HepG2 (cell line): Measurements from ENCODE around the gene EXOC6B. TPM values are rescaled to one million over a fixed set of nuclear protein-coding genes. Genes with fewer than 3 reads are reported as not detected.

Source experiments
- ATAC-seq: fragments of 200-7000 bp; cut with Tn5 transposase; 3 replicates; pipeline ENCODE4 v1.9.1; 2020; ENCODE audit warnings: mild to moderate bottlenecking, moderate library complexity
- BruUV-seq: library from RNA; stranded (reverse); fragments of 400-500 nt; replicated peaks from 2 replicates; lab custom pipeline; 2021; lab: Mats Ljungman, UMichigan
- CTCF ChIA-PET: fragments of 300-600 bp; formaldehyde crosslinking; extraction: SDS; loops from one replicate; lab custom pipeline; 2021; ENCODE audit warnings: low total read pairs, inconsistent platforms, low intra/inter-chr PET ratio; lab: Yijun Ruan, JAX
- POLR2A ChIA-PET: fragments of 350-600 bp; sonication (Branson Sonifier 250); formaldehyde crosslinking; loops from one replicate; lab custom pipeline; 2020; ENCODE audit warnings: antibody characterized with exemption, inconsistent platforms; lab: Yijun Ruan, JAX
- DNase-seq: peaks from one replicate; pipeline ENCODE4 v3.0.0-alpha.2; 2015; ENCODE audit warnings: low spot score
- FAIRE-seq: peaks from 3 replicates; lab custom pipeline; 2011; peaks lifted over from hg19 to GRCh38; lab: Jason Lieb, UNC
- H2AFZ ChIP-seq: one replicate; pipeline ENCODE4 v1.6.1; 2011; ENCODE audit warnings: low read length, inconsistent platforms
- H3K27ac ChIP-seq: fragments of 300-600 bp; 3 replicates; pipeline ENCODE4 v1.8.0; 2011; ENCODE audit warnings: mixed run types, mild to moderate bottlenecking, mixed read lengths, low read length, inconsistent platforms; ENCODE audit not compliant: insufficient read depth; ENCODE audit errors: extremely low read length
- H3K27me3 ChIP-seq, 2 experiments: fragments of 200-600 bp in 1 of 2; 2 replicates in 1 of 2; 3 replicates in 1 of 2; pipeline versions ENCODE4 v1.6.0 to v1.8.0; 2011; ENCODE audit warnings: low read length in 2 of 2, mild to moderate bottlenecking in 2 of 2, moderate library complexity in 2 of 2, inconsistent platforms in 1 of 2; ENCODE audit not compliant: insufficient read depth in 2 of 2, control insufficient read depth in 1 of 2
- H3K36me3 ChIP-seq, 2 experiments: fragments of 200-600 bp in 1 of 2; replicated peaks in 1 of 2; 2 replicates in 1 of 2; 3 replicates in 1 of 2; pipeline versions ENCODE4 v1.5.1 to v1.8.0; 2011; ENCODE audit warnings: low read length in 2 of 2, inconsistent platforms in 1 of 2; ENCODE audit not compliant: insufficient read depth in 2 of 2, control insufficient read depth in 1 of 2
- H3K4me1 ChIP-seq: 2 replicates; pipeline ENCODE4 v1.5.1; 2012; ENCODE audit warnings: low read length, inconsistent platforms; ENCODE audit not compliant: insufficient read depth
- H3K4me2 ChIP-seq: 2 replicates; pipeline ENCODE4 v1.6.0; 2011; ENCODE audit warnings: low read depth, low read length, inconsistent platforms
- H3K4me3 ChIP-seq, 3 experiments: fragments of 200-600 bp in 1 of 3; sonication (generic), shearing (Covaris generic) in 1 of 3; replicated peaks in 1 of 3; 2 replicates each; pipeline ENCODE4 v1.5.1; 2011 to 2016; ENCODE audit warnings: low read length in 3 of 3, inconsistent platforms in 2 of 3, low read depth in 2 of 3, mild to moderate bottlenecking in 2 of 3, control low read depth in 1 of 3, mixed read lengths in 1 of 3; ENCODE audit not compliant: insufficient read depth in 1 of 3
- H3K79me2 ChIP-seq: one replicate; pipeline ENCODE4 v1.6.1; 2011; ENCODE audit warnings: low read length, inconsistent platforms; ENCODE audit not compliant: insufficient read depth
- H3K9ac ChIP-seq: 2 replicates; pipeline ENCODE4 v1.6.0; 2011; ENCODE audit warnings: mild to moderate bottlenecking, low read depth, low read length, inconsistent platforms; ENCODE audit not compliant: insufficient read depth
- H3K9me3 ChIP-seq: 2 replicates; pipeline ENCODE4 v1.5.1; 2012; ENCODE audit warnings: mild to moderate bottlenecking, low read length
- H4K20me1 ChIP-seq: 2 replicates; pipeline ENCODE4 v1.6.0; 2011; ENCODE audit warnings: inconsistent platforms, mild to moderate bottlenecking, low read length, moderate library complexity; ENCODE audit not compliant: insufficient read depth
- GATAD1 ChIP-seq: IDR thresholded peaks from 2 replicates; pipeline ENCODE4 v1.6.1; 2016; ENCODE audit warnings: missing genetic modification reagents, missing compliant biosample characterization
- JUND ChIP-seq: sonication (generic); formaldehyde crosslinking; IDR thresholded peaks from 2 replicates; pipeline ENCODE4 v1.8.0; 2022; ENCODE audit warnings: mild to moderate bottlenecking, missing genetic modification reagents
- MAFF ChIP-seq: IDR thresholded peaks from 2 replicates; pipeline ENCODE4 v1.6.1; 2011; ENCODE audit warnings: low read depth, low read length, improper control_type of control experiment
- MAFK ChIP-seq, 2 experiments: IDR thresholded peaks in 1 of 2; conservative IDR thresholded peaks in 1 of 2; 2 replicates each; pipeline ENCODE4 v1.6.1; 2011; ENCODE audit warnings: improper control_type of control experiment in 2 of 2, low read length in 2 of 2
- NCOA5 ChIP-seq: sonication (generic); formaldehyde crosslinking; IDR thresholded peaks from 2 replicates; pipeline ENCODE4 v1.4.0; 2020; ENCODE audit warnings: missing genetic modification reagents
- ONECUT2 ChIP-seq: sonication (generic); formaldehyde crosslinking; IDR thresholded peaks from 2 replicates; pipeline ENCODE4 v1.4.0; 2020; ENCODE audit warnings: missing genetic modification reagents
- SKIL ChIP-seq: sonication (generic); formaldehyde crosslinking; IDR thresholded peaks from 2 replicates; pipeline ENCODE4 v1.8.0; 2022; ENCODE audit warnings: missing genetic modification reagents, mild to moderate bottlenecking, moderate library complexity, borderline replicate concordance
- SP4 ChIP-seq: sonication (generic); formaldehyde crosslinking; IDR thresholded peaks from 2 replicates; pipeline ENCODE4 v1.8.1; 2023; ENCODE audit warnings: mild to moderate bottlenecking, missing genetic modification reagents
- ZNF605 ChIP-seq: sonication (generic); formaldehyde crosslinking; IDR thresholded peaks from 2 replicates; pipeline ENCODE4 v1.8.0; 2022; ENCODE audit warnings: mild to moderate bottlenecking, missing genetic modification reagents
- ZSCAN22 ChIP-seq: sonication (generic); formaldehyde crosslinking; IDR thresholded peaks from 2 replicates; pipeline ENCODE4 v1.4.0; 2020; ENCODE audit warnings: mild to moderate bottlenecking, missing genetic modification reagents
- whole genome bisulfite sequencing: methylation state at CpG from one replicate; pipeline ENCODE4 v1.1.6; 2017; ENCODE audit warnings: low lambda C conversion rate; 5-methylcytosine and 5-hydroxymethylcytosine counted together
- in situ Hi-C: cut with HindIII; loops from 2 replicates; pipeline ENCODE4 v1.10.0; 2017; ENCODE audit warnings: low pct_unique_long_range_greater_than_20kb; ENCODE audit not compliant: extremely low pct_ligation_motif_present
- intact Hi-C: fragments of 100-400 bp; cut with micrococcal nuclease; formaldehyde crosslinking; loops from one replicate; pipeline ENCODE4 v1.10.0; 2022; ENCODE audit not compliant: unreplicated experiment
- polyA plus RNA-seq, 8 experiments: library from polyadenylated mRNA; depleted of rRNA in 3 of 8; stranded (reverse) in 7 of 8; unstranded in 1 of 8; fragments of >200 nt; fragmentation: Illumina TruSeq in 4 of 8; extraction: Trizol in 4 of 8; gene quantifications; 2 replicates each; pipeline versions ENCODE4 v1.2.1 to v1.2.3, GENCODE V29; 2011 to 2016; ENCODE audit warnings: low read depth in 4 of 8, missing spikeins in 1 of 8, mixed read lengths in 1 of 8; ENCODE audit not compliant: insufficient read depth in 1 of 8
- total RNA-seq, 5 experiments: library from RNA; depleted of rRNA; stranded (reverse); fragments of >200 nt; fragmentation: Illumina TruSeq; extraction: Trizol; gene quantifications; 2 replicates each; pipeline ENCODE4 v1.2.3, GENCODE V29; 2016; ENCODE audit warnings: low read depth in 1 of 5

Gene EXOC6B
- total and polyA plus RNA-seq, 2 of the 13 experiments (the other 11 are each of a cell fraction or from before 2014, with no cell fraction given): 9.1 to 15.9 TPM

- in situ Hi-C loops: no loop called here
- 89% methylated on average over 1 of the region's 1 CpG for WGBS
- intact Hi-C loops: no loop called here
Measured at GRCh38 chr2:72254831-72255451, 570.9 kb downstream of the EXOC6B start.

More at GRCh38 chr2:72254831-72255451, 570.9 kb downstream of the EXOC6B start:
- ChIA-PET POLR2A (no interaction called here), CTCF (no interaction called here)
- no peak overlapping the region for H3K4me2 ChIP-seq
- H3K36me3 ChIP-seq: no peaks in the 10 kb centered on the region
- no peak for DNase-seq
- BruUV-seq: no TSS peak
- no peak for ATAC-seq
- no peaks in the 10 kb centered on the region for H3K79me2 ChIP-seq
- no peaks in the 10 kb centered on the region for H4K20me1 ChIP-seq
- no peaks in the 10 kb centered on the region for H3K9me3 ChIP-seq
- H3K4me3 ChIP-seq: no peak overlapping the region
- no peak overlapping the region for H3K9ac ChIP-seq
- H3K4me1 ChIP-seq: no peaks in the 10 kb centered on the region
- no peaks in the 10 kb centered on the region for H3K27me3 ChIP-seq
- no peak overlapping the region for H3K27ac ChIP-seq
- no peak for TF ChIP-seq SP4
- TF ChIP-seq JUND (CRISPR knock-in tag): no peak
- peak; percentile 97 to 99 for TF ChIP-seq MAFK (conservative IDR thresholded peaks at IDR 0.05 in 1 of 2, IDR thresholded peaks at IDR 0.05 in 1 of 2; ENCODE audit: low read length in 2 of 2)
- no peak for TF ChIP-seq SKIL (CRISPR knock-in tag)
- TF ChIP-seq NCOA5 (CRISPR knock-in tag): no peak
- no peak for TF ChIP-seq ZNF605 (CRISPR knock-in tag)
- no peak for TF ChIP-seq GATAD1 (CRISPR knock-in tag)
- no peak for TF ChIP-seq ONECUT2 (CRISPR knock-in tag)
- TF ChIP-seq MAFF: peak; percentile 99
- no peak for TF ChIP-seq ZSCAN22 (CRISPR knock-in tag)
- peak; percentile 30 for FAIRE-seq
- no peak overlapping the region for H2AFZ ChIP-seq
